WTC11 (cell line): ENCODE results near the gene PANK4.

Source experiments
- ATF2 ChIP-seq: sonication (generic); formaldehyde crosslinking; IDR thresholded peaks from 2 replicates; pipeline ENCODE4 v1.8.1; 2022; ENCODE audit warnings: low read depth, missing genetic modification reagents, borderline replicate concordance
- CREB1 ChIP-seq: sonication (generic); formaldehyde crosslinking; IDR thresholded peaks from 2 replicates; pipeline ENCODE4 v1.8.0; 2023; ENCODE audit warnings: mild to moderate bottlenecking, missing genetic modification reagents
- CTCF ChIP-seq: fragments of 200-600 bp; IDR thresholded peaks from 2 replicates; pipeline ENCODE4 v1.8.0; 2022; ENCODE audit warnings: antibody characterized with exemption
- IRF2 ChIP-seq: sonication (generic); formaldehyde crosslinking; IDR thresholded peaks from 2 replicates; pipeline ENCODE4 v1.8.0; 2022; ENCODE audit warnings: low read depth, missing genetic modification reagents, borderline replicate concordance
- NFYB ChIP-seq: sonication (generic); formaldehyde crosslinking; conservative IDR thresholded peaks from 2 replicates; pipeline ENCODE4 v1.8.0; 2022; ENCODE audit warnings: low read depth, missing genetic modification reagents
- NR2C2 ChIP-seq: sonication (generic); formaldehyde crosslinking; IDR thresholded peaks from 2 replicates; pipeline ENCODE4 v1.8.0; 2022; ENCODE audit warnings: mild to moderate bottlenecking, missing genetic modification reagents
- NR3C1 ChIP-seq: sonication (generic); formaldehyde crosslinking; conservative IDR thresholded peaks from 2 replicates; pipeline ENCODE4 v1.8.1; 2023; ENCODE audit warnings: low read depth, mild to moderate bottlenecking, missing genetic modification reagents
- TEAD4 ChIP-seq: sonication (generic); formaldehyde crosslinking; IDR thresholded peaks from 2 replicates; pipeline ENCODE4 v1.8.0; 2022; ENCODE audit warnings: mild to moderate bottlenecking, missing genetic modification reagents
- ZBTB21 ChIP-seq: sonication (generic); formaldehyde crosslinking; IDR thresholded peaks from 2 replicates; pipeline ENCODE4 v1.8.1; 2023; ENCODE audit warnings: mild to moderate bottlenecking, missing genetic modification reagents, borderline replicate concordance
- ZNF416 ChIP-seq: fragments of 250-450 bp; sonication (Bioruptor Pico); IDR thresholded peaks from 2 replicates; pipeline ENCODE4 v1.9.0; 2021; ENCODE audit warnings: mild to moderate bottlenecking, inconsistent platforms
- TF ChIP-seq, protein P1 (sequence below): sonication (generic); formaldehyde crosslinking; IDR thresholded peaks from 2 replicates; pipeline ENCODE4 v1.8.0; 2022; ENCODE audit warnings: mild to moderate bottlenecking, missing genetic modification reagents
- TF ChIP-seq, protein P2 (sequence below): sonication (generic); formaldehyde crosslinking; IDR thresholded peaks from 2 replicates; pipeline ENCODE4 v1.8.0; 2022; ENCODE audit warnings: mild to moderate bottlenecking, missing genetic modification reagents
- TF ChIP-seq, protein P3 (sequence below): sonication (generic); formaldehyde crosslinking; IDR thresholded peaks from 2 replicates; pipeline ENCODE4 v1.8.1; 2023; ENCODE audit warnings: mild to moderate bottlenecking, missing genetic modification reagents, moderate library complexity
- TF ChIP-seq, protein P4 (sequence below): sonication (generic); formaldehyde crosslinking; IDR thresholded peaks from 2 replicates; pipeline ENCODE4 v1.8.1; 2023; ENCODE audit warnings: mild to moderate bottlenecking, moderate library complexity, missing genetic modification reagents

DNA sequence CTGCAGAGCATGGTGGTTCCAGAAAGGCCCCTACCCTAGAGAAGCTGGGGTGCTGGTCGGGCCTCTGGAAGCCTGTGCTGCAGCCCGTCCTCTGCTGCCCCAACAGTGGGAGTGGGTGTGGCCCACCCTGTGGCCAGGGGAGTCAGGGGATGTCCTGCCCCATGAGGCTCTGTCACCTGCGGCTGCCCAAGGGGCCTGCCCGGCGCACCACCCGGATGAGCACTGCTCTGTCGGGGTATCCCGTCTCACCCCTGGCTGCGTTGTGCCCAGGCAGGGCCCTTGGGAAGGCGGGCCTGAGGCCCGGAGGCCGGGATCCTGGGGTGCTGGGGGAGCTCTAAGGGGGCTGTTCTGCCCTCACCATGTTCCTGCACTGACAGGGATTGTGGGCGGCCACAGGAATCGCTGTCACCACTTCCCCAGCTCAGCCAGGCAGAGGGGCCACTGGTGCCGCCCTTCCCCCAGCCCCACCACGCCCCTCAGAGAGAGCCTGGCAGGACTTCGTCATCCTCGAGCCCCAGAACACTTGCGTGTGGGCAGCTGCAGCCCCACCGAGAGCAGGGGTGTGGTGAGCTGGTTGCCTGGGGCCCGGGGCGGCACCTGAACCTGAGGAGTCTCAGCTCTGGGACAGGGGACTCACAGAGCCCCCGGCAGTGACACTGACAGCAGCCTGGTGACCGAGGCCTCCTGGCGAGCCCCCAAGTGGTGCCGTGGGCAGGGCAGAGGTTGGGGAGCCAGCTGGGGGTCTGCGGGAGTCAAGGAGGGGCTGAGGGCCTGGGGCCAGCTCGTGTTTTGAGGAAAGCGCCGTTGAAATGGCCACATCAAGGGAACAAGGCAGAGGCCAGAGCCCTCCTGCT lies 20.2 kb downstream of the PANK4 start:
- no peak for TF ChIP-seq CTCF
- no peak for TF ChIP-seq ZNF416 (CRISPR knock-in tag)
- TF ChIP-seq, protein P1, sequence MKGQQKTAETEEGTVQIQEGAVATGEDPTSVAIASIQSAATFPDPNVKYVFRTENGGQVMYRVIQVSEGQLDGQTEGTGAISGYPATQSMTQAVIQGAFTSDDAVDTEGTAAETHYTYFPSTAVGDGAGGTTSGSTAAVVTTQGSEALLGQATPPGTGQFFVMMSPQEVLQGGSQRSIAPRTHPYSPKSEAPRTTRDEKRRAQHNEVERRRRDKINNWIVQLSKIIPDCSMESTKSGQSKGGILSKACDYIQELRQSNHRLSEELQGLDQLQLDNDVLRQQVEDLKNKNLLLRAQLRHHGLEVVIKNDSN (CRISPR knock-in tag), result no peak
- TF ChIP-seq, protein P2, sequence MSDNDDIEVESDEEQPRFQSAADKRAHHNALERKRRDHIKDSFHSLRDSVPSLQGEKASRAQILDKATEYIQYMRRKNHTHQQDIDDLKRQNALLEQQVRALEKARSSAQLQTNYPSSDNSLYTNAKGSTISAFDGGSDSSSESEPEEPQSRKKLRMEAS, result no peak
- no peak for TF ChIP-seq NR3C1 (CRISPR knock-in tag)
- no peak for TF ChIP-seq ATF2 (CRISPR knock-in tag)
- no peak for TF ChIP-seq IRF2 (CRISPR knock-in tag)
- no peak for TF ChIP-seq CREB1 (CRISPR knock-in tag)
- TF ChIP-seq TEAD4 (CRISPR knock-in tag), result no peak
- no peak for TF ChIP-seq NR2C2 (CRISPR knock-in tag)
- TF ChIP-seq, protein P3, sequence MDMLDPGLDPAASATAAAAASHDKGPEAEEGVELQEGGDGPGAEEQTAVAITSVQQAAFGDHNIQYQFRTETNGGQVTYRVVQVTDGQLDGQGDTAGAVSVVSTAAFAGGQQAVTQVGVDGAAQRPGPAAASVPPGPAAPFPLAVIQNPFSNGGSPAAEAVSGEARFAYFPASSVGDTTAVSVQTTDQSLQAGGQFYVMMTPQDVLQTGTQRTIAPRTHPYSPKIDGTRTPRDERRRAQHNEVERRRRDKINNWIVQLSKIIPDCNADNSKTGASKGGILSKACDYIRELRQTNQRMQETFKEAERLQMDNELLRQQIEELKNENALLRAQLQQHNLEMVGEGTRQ (CRISPR knock-in tag), result no peak
- TF ChIP-seq ZBTB21, result no peak
- TF ChIP-seq NFYB (CRISPR knock-in tag), result no peak
- TF ChIP-seq, protein P4, sequence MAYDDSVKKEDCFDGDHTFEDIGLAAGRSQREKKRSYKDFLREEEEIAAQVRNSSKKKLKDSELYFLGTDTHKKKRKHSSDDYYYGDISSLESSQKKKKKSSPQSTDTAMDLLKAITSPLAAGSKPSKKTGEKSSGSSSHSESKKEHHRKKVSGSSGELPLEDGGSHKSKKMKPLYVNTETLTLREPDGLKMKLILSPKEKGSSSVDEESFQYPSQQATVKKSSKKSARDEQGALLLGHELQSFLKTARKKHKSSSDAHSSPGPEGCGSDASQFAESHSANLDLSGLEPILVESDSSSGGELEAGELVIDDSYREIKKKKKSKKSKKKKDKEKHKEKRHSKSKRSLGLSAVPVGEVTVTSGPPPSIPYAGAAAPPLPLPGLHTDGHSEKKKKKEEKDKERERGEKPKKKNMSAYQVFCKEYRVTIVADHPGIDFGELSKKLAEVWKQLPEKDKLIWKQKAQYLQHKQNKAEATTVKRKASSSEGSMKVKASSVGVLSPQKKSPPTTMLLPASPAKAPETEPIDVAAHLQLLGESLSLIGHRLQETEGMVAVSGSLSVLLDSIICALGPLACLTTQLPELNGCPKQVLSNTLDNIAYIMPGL, result no peak
